Bronchial epithelial cell (primary cell): ENCODE measurements around the gene SMC1A. TPM values are rescaled to one million over a fixed set of nuclear protein-coding genes. Genes with fewer than 3 reads are reported as not detected.
"Not testable (repeated sequence)": the region's sequence is repeated elsewhere in the genome, so short reads cannot be mapped to it uniquely, and the experiment has no call there.

Experiments
- DNase-seq: peaks from one replicate; pipeline ENCODE4 v3.0.0-alpha.2; 2010; ENCODE audit warnings: low read depth
- FAIRE-seq: peaks from 2 replicates; lab custom pipeline; 2011; peaks lifted over from hg19 to GRCh38; lab: Jason Lieb, UNC
- H3K27me3 ChIP-seq: 2 replicates; pipeline ENCODE4 v1.5.1; 2011; ENCODE audit warnings: low read length; ENCODE audit not compliant: control insufficient read depth, insufficient read depth
- H3K36me3 ChIP-seq: 2 replicates; pipeline ENCODE4 v1.5.1; 2011; ENCODE audit warnings: low read length; ENCODE audit not compliant: control insufficient read depth, insufficient read depth
- H3K4me3 ChIP-seq: 2 replicates; pipeline ENCODE4 v1.5.1; 2011; ENCODE audit warnings: mild to moderate bottlenecking, low read depth, low read length, control low read depth
- CTCF ChIP-seq: IDR thresholded peaks from 2 replicates; pipeline ENCODE4 v1.5.1; 2011; ENCODE audit warnings: mild to moderate bottlenecking, moderate library complexity, low read length, control low read depth, inconsistent platforms; ENCODE audit not compliant: insufficient read depth, severe bottlenecking
- total RNA-seq: library from RNA; depleted of rRNA; stranded (reverse); fragments of >200 nt; gene quantifications from 2 replicates; pipeline ENCODE4 v1.2.1, GENCODE V29; 2014

Gene SMC1A
- total RNA-seq, 1 donor from 2014 or later = 9.0 TPM

GRCh38 chrX:53376888-53377287, 45.6 kb downstream of the SMC1A start:
- DNase-seq (no peak), FAIRE-seq (no peak)
- no peak for TF ChIP-seq CTCF
- Histone ChIP-seq H3K4me3 (no peak overlapping the region), H3K36me3 (peaks cover 7% of the 10 kb centered on the region), H3K27me3 (no peaks in the 10 kb centered on the region)

- no peak for TF ChIP-seq CTCF
- Histone ChIP-seq H3K27me3 (no peaks in the 10 kb centered on the region), H3K36me3 (no peaks in the 10 kb centered on the region), H3K4me3 (no peak overlapping the region)
- DNase-seq (no peak), FAIRE-seq (peak; percentile 32)
Measured at GRCh38 chrX:53374923-53375322, 47.5 kb downstream of the SMC1A start.

DNA sequence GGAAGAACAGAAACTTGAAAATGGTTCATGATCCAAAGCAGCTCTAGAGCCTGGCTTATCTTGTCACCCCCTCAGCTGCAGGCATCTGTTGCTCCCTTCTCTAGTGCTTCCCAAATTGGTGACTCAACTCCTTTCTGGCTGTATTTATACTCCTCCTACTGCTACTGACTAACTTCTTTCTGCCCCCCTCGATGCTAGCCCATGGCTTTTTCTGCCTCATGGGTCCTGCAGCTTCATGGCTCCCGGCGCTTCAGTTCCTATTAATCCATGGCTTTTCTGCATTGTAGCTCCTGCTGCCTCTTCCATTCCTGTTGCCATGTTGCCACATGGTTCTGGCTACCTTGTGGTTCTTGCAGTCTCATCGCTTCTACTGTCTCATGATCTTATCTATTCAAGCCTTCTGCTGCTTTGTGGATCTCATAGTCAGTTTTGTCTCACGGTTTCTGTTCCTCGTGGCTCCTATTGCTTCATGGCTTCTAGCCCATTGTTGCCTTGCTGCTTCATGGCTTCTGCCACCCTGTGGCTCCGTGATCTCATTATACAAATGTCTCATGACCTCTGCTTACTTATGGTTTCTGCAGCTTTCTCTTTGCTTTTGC, 48.1 kb downstream of the SMC1A start:
- FAIRE-seq (no peak), DNase-seq (no peak)
- no peak for TF ChIP-seq CTCF
- Histone ChIP-seq H3K36me3 (no peaks in the 10 kb centered on the region), H3K27me3 (no peaks in the 10 kb centered on the region), H3K4me3 (no peak overlapping the region)

GRCh38 chrX:53373307-53373706, 49.1 kb downstream of the SMC1A start:
- no peak for TF ChIP-seq CTCF
- no peaks in the 10 kb centered on the region for H3K36me3 ChIP-seq
- FAIRE-seq = no peak

DNA sequence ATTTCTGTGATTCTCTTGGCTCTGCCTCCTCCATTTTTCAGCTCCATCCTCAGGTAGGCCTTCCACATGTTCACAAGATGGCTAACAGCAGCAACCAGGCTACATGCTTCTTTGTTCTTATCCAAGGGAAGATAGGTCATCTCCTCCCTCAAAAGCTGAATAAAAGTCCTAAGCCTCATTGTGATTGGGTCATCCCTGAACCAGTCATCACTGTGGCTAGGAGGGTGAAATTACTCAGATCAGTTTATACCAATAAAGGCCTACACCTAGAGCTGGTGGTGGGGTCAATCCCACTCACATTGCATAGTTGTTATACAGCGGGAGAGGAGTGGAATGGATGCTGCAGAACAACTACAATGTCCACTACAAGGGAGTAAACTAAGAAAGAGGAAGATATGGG, 56.0 kb downstream of the SMC1A start:
- FAIRE-seq = peak; percentile 13
- not testable (repeated sequence) for H3K4me3 ChIP-seq, H3K36me3 ChIP-seq, H3K27me3 ChIP-seq, DNase-seq

More at GRCh38 chrX:53373307-53373706, 49.1 kb downstream of the SMC1A start:
- H3K4me3 ChIP-seq = no peak overlapping the region
- no peak for DNase-seq
- H3K27me3 ChIP-seq = no peaks in the 10 kb centered on the region

DNA sequence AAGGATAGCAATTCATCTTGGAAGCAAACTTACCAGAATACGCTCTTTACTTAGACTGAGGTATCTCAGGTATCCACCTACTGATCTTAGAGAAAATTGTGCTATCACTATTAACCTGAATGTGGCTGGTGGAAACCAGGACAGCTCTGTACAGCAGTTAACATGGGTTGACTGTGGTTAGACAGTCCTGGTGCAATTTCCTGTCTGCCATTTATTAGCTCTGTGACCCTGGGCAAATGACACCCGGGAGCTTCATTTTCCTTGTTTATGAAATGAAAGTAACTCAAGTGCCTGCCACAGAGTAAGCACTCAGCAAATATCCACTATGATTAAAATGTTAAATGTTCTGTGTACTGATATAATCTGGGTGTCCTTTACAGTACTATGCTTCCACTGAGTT, 60.0 kb downstream of the SMC1A start:
- Histone ChIP-seq H3K27me3 (no peaks in the 10 kb centered on the region), H3K4me3 (no peak overlapping the region), H3K36me3 (no peaks in the 10 kb centered on the region)
- no peak for FAIRE-seq
- DNase-seq = no peak
- TF ChIP-seq CTCF = no peak
